ENCODE results near the gene TTC28. TPM values are rescaled to one million over a fixed set of nuclear protein-coding genes. Genes with fewer than 3 reads are reported as not detected.
A peak's percentile ranks its signal among the peaks of the same experiment; 100 is the strongest.
"Not testable (repeated sequence)": the region's sequence is repeated elsewhere in the genome, so short reads cannot be mapped to it uniquely, and the experiment has no call there.

Gene TTC28
- total RNA-seq, 1 experiment from 2014 or later, result 7.6 TPM

- in situ Hi-C loops (cut with HindIII; ENCODE audit: low sequenced_read_pairs), result no loop called here
- DNase-seq (ENCODE audit: low spot score), result no peak
Observed at GRCh38 chr22:28570696-28571373, 108.8 kb downstream of the TTC28 start.

DNA sequence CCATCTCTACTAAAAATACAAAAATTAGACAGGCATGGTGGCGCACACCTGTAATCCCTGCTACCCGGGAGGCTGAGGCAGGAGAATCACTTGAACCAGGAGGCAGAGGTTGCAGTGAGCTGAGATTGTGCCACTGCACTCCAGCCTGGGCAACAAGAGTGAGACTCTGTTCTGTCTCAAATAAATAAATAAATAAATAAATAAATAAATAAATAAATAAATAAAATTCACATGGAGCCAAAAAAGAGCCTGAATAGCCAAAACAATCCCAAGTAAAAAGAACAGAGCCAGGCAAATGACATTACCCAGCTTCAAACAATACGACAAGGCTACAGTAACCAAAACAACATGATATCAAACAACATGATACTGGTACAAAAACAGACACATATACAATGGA lies 110.7 kb downstream of the TTC28 start:
- DNase-seq (ENCODE audit: low spot score); in situ Hi-C loops (cut with HindIII; ENCODE audit: low sequenced_read_pairs): not testable (repeated sequence)

DNA sequence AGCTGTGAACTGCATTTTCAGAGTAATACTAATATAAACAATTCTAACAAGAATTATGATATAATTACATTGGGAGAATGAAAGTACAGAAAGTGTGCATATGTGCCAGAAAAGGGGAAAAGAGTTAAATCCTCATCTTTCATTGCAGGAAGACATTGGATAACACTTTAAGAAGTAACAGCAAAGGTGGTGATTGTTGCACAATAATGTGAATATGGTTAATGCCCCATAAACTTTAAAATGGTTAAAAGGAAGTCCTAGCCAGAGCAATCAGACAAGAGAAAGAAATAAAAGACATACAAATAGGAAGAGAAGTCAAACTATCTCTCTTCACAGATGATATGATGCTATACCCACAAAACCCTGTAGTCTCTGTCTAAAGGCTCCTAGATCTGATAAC lies 111.5 kb downstream of the TTC28 start:
- in situ Hi-C loops (cut with HindIII; ENCODE audit: low sequenced_read_pairs), result no loop called here
- no peak for DNase-seq (ENCODE audit: low spot score)

DNA sequence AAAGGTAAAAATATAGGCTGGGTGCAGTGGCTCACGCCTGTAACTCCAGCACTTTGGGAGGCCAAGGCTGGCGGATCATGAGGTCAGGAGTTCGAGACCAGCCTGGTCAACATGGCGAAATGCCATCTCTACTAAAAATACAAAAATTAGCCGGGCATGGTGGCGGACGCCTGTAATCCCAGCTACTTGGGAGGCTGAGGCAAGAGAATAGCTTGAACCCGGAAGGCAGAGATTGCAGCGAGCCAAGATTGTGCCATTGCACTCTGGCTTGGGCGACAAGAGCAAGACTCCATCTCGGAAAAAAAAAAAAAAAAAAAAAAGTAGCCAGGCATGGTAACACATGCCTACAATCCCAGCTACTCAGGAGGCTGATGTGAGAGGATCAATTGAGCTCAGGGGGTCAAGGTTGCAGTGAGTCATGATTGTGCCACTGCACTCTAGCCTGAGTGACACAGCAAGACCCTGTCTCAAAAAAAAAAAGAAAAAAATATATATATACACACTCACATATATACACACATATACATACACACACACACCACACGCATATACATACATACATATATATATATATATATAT lies 112.6 kb downstream of the TTC28 start:
- in situ Hi-C loops (cut with HindIII; ENCODE audit: low sequenced_read_pairs); DNase-seq (ENCODE audit: low spot score): not testable (repeated sequence)

DNA sequence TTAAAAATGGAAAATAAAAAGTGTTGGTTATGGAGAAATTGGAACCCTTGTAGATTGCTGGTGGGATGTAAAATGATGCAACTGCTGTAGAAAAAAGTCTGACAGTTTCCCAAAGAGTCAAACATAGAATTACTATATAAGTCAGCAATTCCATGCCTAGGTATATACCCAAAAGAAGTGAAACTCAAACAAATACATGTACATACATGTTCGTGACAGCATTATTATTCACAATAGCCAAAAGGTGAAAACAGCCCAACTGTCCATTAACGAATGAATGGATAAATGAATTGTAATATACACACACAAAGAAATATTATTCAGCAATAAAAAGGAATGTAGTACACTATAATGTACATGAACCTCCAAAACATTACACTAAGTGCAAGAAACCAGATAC lies 116.0 kb downstream of the TTC28 start:
- no peak for DNase-seq (ENCODE audit: low spot score)
- in situ Hi-C loops (cut with HindIII; ENCODE audit: low sequenced_read_pairs), result no loop called here

- in situ Hi-C loops (cut with HindIII; ENCODE audit: low sequenced_read_pairs), result no loop called here
- DNase-seq (ENCODE audit: low spot score), result no peak
Observed at GRCh38 chr22:28562324-28562723, 117.3 kb downstream of the TTC28 start.

DNA sequence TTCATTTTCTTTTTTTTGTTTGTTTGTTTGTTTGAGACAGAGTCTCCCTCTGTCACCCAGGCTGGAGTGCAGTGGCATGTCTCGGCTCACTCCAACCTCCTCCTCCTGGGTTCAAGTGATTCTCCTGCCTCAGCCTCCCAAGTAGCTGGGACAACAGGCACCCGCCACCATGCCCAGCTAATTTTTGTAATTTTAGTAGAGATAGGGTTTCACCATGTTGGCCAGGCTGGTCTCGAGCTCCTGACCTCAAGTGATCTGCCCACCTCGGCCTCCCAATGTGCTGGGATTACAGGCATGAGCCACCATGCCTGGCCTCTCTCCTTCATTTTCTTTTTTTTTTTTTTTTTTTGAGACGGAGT lies 118.9 kb downstream of the TTC28 start:
- DNase-seq (ENCODE audit: low spot score); in situ Hi-C loops (cut with HindIII; ENCODE audit: low sequenced_read_pairs): not testable (repeated sequence)

- no peak for DNase-seq (ENCODE audit: low spot score)
- in situ Hi-C loops (cut with HindIII; ENCODE audit: low sequenced_read_pairs), result no loop called here
Observed at GRCh38 chr22:28560046-28560742, 119.4 kb downstream of the TTC28 start.

- DNase-seq (ENCODE audit: low spot score), result no peak
- in situ Hi-C loops (cut with HindIII; ENCODE audit: low sequenced_read_pairs), result no loop called here
Observed at GRCh38 chr22:28557184-28557583, 122.5 kb downstream of the TTC28 start.

GRCh38 chr22:28553108-28553866 lies 126.4 kb downstream of the TTC28 start:
- DNase-seq (ENCODE audit: low spot score); in situ Hi-C loops (cut with HindIII; ENCODE audit: low sequenced_read_pairs): not testable (repeated sequence)

DNA sequence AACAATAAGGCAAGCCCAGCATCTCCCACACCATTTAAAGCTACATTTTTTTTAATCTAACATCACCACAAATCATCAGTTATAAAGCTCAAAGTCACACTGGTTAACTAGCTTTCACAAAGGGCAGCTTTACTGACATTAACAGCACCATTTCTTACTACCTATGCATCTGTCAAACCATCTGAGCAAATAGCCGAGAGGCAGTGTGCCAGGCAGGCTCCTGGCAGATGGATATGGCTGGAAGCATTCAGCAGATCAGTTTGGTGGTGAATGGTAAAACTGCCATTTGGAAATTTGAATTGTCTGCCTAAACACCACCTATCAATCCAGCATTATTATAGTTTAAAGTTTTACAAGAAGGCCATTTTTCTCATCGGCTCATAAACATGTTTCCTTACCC lies 131.2 kb downstream of the TTC28 start:
- in situ Hi-C loops (cut with HindIII; ENCODE audit: low sequenced_read_pairs), result no loop called here
- DNase-seq (ENCODE audit: low spot score), result peak; percentile 70

DNA sequence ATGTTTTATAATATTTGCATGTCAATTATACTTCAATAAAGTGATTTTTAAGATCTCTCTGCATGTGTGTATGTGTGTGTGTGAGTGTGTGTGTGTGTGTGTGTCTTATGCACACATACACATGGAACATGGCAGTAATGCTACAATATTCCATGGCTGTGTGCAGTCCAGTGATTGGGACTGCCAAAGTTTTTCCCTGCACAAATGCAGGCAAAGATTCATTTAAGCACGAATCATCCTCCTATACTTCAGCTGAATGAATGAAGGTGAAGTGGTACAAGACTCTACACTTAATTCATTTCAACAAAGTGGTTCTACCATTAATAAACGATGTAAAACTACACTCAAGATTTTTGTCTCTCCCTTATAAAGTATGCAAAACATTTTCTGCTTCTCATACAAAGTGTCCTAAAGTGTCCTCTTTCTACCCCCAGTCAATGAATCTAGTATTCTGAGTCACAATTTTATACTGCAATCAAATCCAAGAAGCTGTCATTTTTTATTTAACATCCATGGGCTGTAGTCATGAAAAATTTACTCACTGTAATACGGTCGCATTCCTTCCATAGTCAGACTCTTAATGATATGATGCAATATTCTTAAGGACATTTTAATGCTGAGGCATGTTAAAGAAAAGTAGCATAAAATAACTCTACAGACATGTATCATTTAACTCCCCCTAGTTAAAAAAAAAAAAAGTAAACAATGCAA lies 132.4 kb downstream of the TTC28 start:
- in situ Hi-C loops (cut with HindIII; ENCODE audit: low sequenced_read_pairs), result no loop called here
- DNase-seq (ENCODE audit: low spot score), result no peak

- no peak for DNase-seq (ENCODE audit: low spot score)
- in situ Hi-C loops (cut with HindIII; ENCODE audit: low sequenced_read_pairs), result no loop called here
Observed at GRCh38 chr22:28544431-28544868, 135.2 kb downstream of the TTC28 start.

DNA sequence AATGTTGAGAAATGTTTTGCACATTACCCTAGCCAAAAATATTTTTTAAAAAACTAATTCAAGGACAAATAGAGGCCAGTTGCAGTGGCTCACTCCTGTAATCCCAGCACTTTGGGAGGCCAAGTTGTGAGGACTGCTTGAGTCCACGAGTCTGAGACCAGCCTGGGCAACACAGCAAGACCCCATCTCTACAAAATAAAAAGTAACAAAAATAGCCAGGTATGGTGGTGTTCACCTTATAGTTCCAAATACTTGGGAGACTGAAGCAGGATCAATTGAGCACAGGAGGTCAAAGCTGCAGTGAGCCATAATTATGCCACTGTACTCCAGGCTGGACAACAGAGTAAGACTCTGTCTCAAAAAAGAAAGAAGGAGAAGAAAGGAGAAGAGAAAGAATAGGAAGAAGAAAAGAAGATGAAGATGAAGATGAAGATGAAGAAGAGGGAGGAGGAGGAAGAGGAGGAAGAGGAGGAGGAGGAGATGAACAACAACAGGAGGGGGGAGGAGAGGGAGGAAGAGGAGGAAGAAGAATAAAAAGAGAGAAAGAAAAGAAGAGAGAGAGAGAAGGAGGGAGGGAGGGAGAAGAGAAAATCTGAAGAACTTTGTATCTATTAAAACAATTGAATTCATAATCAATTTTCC lies 136.5 kb downstream of the TTC28 start:
- DNase-seq (ENCODE audit: low spot score), result no peak
- in situ Hi-C loops (cut with HindIII; ENCODE audit: low sequenced_read_pairs), result no loop called here

- no peak for DNase-seq (ENCODE audit: low spot score)
- in situ Hi-C loops (cut with HindIII; ENCODE audit: low sequenced_read_pairs), result no loop called here
Observed at GRCh38 chr22:28541137-28541536, 138.5 kb downstream of the TTC28 start.

DNA sequence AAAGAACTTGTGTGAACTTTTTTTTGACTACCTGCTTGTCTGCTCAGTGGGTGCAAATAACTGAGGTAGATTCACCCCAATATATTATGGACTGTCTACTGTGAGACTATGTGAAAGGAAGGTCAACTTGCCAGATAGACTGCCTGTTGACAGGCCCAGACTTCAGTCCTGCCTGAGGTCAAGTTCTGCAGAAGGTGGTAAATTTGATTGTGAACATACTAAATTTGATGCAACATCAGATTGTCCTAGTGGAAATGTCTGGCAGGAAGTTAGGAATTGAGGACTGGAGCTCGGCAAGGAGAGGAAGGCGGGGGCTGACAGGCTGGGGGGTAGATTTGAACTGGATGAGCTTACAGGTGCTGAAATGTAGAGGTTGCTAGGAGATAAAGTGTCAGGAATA lies 140.7 kb downstream of the TTC28 start:
- no peak for DNase-seq (ENCODE audit: low spot score)
- in situ Hi-C loops (cut with HindIII; ENCODE audit: low sequenced_read_pairs), result no loop called here

DNA sequence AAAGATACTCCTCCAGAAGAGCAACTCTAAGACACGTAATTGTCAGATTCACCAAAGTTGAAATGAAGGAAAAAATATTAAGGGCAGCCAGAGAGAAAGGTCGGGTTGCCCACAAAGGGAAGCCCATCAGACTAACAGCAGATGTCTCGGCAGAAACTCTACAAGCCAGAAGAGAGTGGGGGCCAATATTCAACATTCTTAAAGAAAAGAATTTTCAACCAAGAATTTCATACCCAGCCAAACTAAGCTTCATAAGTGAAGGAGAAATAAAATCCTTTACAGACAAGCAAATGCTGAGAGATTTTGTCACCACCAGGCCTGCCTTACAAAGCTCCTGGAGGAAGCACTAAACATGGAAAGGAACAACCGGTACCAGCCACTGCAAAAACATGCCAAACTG lies 149.1 kb downstream of the TTC28 start:
- DNase-seq (ENCODE audit: low spot score); in situ Hi-C loops (cut with HindIII; ENCODE audit: low sequenced_read_pairs): not testable (repeated sequence)

GRCh38 chr22:28529144-28529543 lies 150.5 kb downstream of the TTC28 start:
- in situ Hi-C loops (cut with HindIII; ENCODE audit: low sequenced_read_pairs); DNase-seq (ENCODE audit: low spot score): not testable (repeated sequence)

DNA sequence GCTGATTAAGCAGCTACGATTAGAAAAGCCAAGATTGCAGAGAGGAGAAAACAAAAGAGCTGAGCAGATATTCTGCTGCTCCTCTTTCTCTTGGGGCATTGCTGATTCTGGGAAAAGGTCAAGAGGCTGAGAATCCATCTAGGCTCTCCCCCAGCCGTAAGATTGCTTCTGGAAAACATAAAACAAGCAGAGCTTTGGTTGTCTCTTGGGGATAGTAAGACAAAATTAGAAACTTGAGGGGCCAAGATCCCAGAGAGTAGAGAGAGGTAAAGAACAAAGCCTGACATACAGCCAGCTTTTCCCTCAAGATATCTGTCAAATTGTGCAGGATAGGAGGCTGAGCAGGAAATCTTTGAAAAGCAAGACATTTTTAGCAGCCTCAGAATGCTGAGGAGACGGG lies 158.2 kb downstream of the TTC28 start:
- in situ Hi-C loops (cut with HindIII; ENCODE audit: low sequenced_read_pairs), result no loop called here
- DNase-seq (ENCODE audit: low spot score), result no peak

All from G401 (cell line).